HG03469 (cell line): ENCODE data around the gene TMEM167B.

Experiments used
- ATAC-seq: cut with Tn5 transposase; IDR thresholded peaks from one replicate; pipeline ENCODE4 v1.9.1; 2021; ENCODE audit warnings: mild to moderate bottlenecking, moderate library complexity, moderate number of reproducible peaks; ENCODE audit not compliant: unreplicated experiment

Gene TMEM167B

GRCh38 chr1:109080441-109081082 is 10.0 kb upstream of the TMEM167B start:
- no peak for ATAC-seq

GRCh38 chr1:109083501-109083900 is 7.1 kb upstream of the TMEM167B start:
- ATAC-seq, result no peak

GRCh38 chr1:109083923-109084322 is 6.6 kb upstream of the TMEM167B start:
- no peak for ATAC-seq

GRCh38 chr1:109084563-109085517 is 5.7 kb upstream of the TMEM167B start:
- ATAC-seq, result no peak

- ATAC-seq, result no peak
Measured at GRCh38 chr1:109089242-109090015, 1.1 kb upstream of the TMEM167B start.

GRCh38 chr1:109091078-109091838 is 694 bp downstream of the TMEM167B start:
- ATAC-seq, result peak; percentile 12

- no peak for ATAC-seq
Measured at GRCh38 chr1:109091839-109092193, 1.3 kb downstream of the TMEM167B start.

- ATAC-seq, result no peak
Measured at GRCh38 chr1:109094377-109094803, 3.8 kb downstream of the TMEM167B start.

- no peak for ATAC-seq
Measured at GRCh38 chr1:109094871-109095270, 4.3 kb downstream of the TMEM167B start.

- ATAC-seq, result no peak
Measured at GRCh38 chr1:109095631-109096030, 5.1 kb downstream of the TMEM167B start.

GRCh38 chr1:109096120-109096519 is 5.6 kb downstream of the TMEM167B start:
- no peak for ATAC-seq

GRCh38 chr1:109099938-109100773 is 9.6 kb downstream of the TMEM167B start:
- peak; percentile 77 for ATAC-seq

GRCh38 chr1:109104364-109105151 is 14.0 kb downstream of the TMEM167B start:
- no peak for ATAC-seq

GRCh38 chr1:109105881-109106280 is 15.3 kb downstream of the TMEM167B start:
- ATAC-seq, result no peak

- no peak for ATAC-seq
Measured at GRCh38 chr1:109107785-109108184, 17.2 kb downstream of the TMEM167B start.

GRCh38 chr1:109109906-109110305 is 19.3 kb downstream of the TMEM167B start:
- ATAC-seq, result no peak

- no peak for ATAC-seq
Measured at GRCh38 chr1:109111386-109112055, 21.0 kb downstream of the TMEM167B start.

- ATAC-seq, result no peak
Measured at GRCh38 chr1:109112056-109112651, 21.6 kb downstream of the TMEM167B start.
